Inflammatory macrophage treated with lipopolysaccharide for 4 hours (primary cell): Measurements from ENCODE around the gene ANKRD2.
"Not testable (repeated sequence)": the region's sequence is repeated elsewhere in the genome, so short reads cannot be mapped to it uniquely, and the experiment has no call there.

ENCODE experiments used
- DNase-seq: peaks from one replicate; pipeline ENCODE4 v3.0.0-alpha.2; 2020

ANKRD2 gene

GRCh38 chr10:97547271-97547600, 25.3 kb upstream of the ANKRD2 start:
- no peak for DNase-seq

GRCh38 chr10:97547962-97548361, 24.6 kb upstream of the ANKRD2 start:
- DNase-seq: no peak

GRCh38 chr10:97548828-97549455, 23.6 kb upstream of the ANKRD2 start:
- DNase-seq: no peak

- no peak for DNase-seq
These were observed 22.8 kb upstream of the ANKRD2 start for GRCh38 chr10:97549587-97550322.

GRCh38 chr10:97550336-97551149, 22.0 kb upstream of the ANKRD2 start:
- no peak for DNase-seq

GRCh38 chr10:97551271-97551670, 21.3 kb upstream of the ANKRD2 start:
- no peak for DNase-seq

GRCh38 chr10:97553575-97554031, 19.0 kb upstream of the ANKRD2 start:
- DNase-seq: peak; percentile 46

- DNase-seq: not testable (repeated sequence)
These were observed 18.2 kb upstream of the ANKRD2 start for GRCh38 chr10:97554336-97554735.

- DNase-seq: not testable (repeated sequence)
These were observed 17.0 kb upstream of the ANKRD2 start for GRCh38 chr10:97555541-97555940.

- not testable (repeated sequence) for DNase-seq
These were observed 11.7 kb upstream of the ANKRD2 start for GRCh38 chr10:97560731-97561381.

- not testable (repeated sequence) for DNase-seq
These were observed 11.0 kb upstream of the ANKRD2 start for GRCh38 chr10:97561386-97562077.

- DNase-seq: not testable (repeated sequence)
These were observed 10.2 kb upstream of the ANKRD2 start for GRCh38 chr10:97562329-97562728.

GRCh38 chr10:97563337-97563736, 9.2 kb upstream of the ANKRD2 start:
- DNase-seq: no peak

GRCh38 chr10:97564776-97565175, 7.8 kb upstream of the ANKRD2 start:
- no peak for DNase-seq

GRCh38 chr10:97566336-97566996, 6.1 kb upstream of the ANKRD2 start:
- no peak for DNase-seq

- DNase-seq: no peak
These were observed 4.7 kb upstream of the ANKRD2 start for GRCh38 chr10:97567891-97568290.

- no peak for DNase-seq
These were observed 2.3 kb upstream of the ANKRD2 start for GRCh38 chr10:97570146-97570788.

GRCh38 chr10:97570789-97571471, 1.6 kb upstream of the ANKRD2 start:
- no peak for DNase-seq

- DNase-seq: no peak
These were observed 957 bp upstream of the ANKRD2 start for GRCh38 chr10:97571622-97572021.

- DNase-seq: peak; percentile 40
These were observed 442 bp downstream of the ANKRD2 start for GRCh38 chr10:97573021-97573420.

GRCh38 chr10:97573672-97574071, 1.1 kb downstream of the ANKRD2 start:
- DNase-seq: no peak
